Measurements from ENCODE around the gene C22orf39.

Gene C22orf39

DNA sequence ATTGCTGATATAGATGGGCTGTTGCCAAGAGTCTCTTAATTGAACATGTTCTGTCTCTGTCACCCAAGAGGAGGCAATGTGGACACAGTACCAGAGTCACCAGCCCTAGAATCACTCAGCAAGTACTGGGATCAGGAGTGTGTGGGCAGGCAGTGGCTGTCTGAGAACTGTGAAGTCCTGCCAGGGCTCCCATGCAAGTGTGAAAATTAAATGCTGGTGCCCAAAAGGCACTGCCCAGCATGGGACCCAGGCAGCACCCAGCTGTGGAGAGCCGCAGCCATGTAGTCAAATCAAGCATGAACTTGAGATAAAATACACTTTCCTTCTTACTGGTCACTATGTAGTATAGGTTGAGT is 35.8 kb downstream of the C22orf39 start:
- Histone ChIP-seq H3K4me1 (no peaks in the 10 kb centered on the region), H3K4me3 (no peak overlapping the region), H3K27me3 (no peaks in the 10 kb centered on the region), H3K9me3 (no peaks in the 10 kb centered on the region), H3K27ac (no peak overlapping the region), H3K36me3 (peaks cover 20 to 35% (median 33%) of the 10 kb centered on the region in 3 donors)
- DNase-seq: no peak
- intact Hi-C loops (cut with DNase I; ENCODE audit: low total_unique reads): no loop called here
- TF ChIP-seq, protein P1, sequence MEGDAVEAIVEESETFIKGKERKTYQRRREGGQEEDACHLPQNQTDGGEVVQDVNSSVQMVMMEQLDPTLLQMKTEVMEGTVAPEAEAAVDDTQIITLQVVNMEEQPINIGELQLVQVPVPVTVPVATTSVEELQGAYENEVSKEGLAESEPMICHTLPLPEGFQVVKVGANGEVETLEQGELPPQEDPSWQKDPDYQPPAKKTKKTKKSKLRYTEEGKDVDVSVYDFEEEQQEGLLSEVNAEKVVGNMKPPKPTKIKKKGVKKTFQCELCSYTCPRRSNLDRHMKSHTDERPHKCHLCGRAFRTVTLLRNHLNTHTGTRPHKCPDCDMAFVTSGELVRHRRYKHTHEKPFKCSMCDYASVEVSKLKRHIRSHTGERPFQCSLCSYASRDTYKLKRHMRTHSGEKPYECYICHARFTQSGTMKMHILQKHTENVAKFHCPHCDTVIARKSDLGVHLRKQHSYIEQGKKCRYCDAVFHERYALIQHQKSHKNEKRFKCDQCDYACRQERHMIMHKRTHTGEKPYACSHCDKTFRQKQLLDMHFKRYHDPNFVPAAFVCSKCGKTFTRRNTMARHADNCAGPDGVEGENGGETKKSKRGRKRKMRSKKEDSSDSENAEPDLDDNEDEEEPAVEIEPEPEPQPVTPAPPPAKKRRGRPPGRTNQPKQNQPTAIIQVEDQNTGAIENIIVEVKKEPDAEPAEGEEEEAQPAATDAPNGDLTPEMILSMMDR (IDR thresholded peaks at IDR 0.05): no peak

DNA sequence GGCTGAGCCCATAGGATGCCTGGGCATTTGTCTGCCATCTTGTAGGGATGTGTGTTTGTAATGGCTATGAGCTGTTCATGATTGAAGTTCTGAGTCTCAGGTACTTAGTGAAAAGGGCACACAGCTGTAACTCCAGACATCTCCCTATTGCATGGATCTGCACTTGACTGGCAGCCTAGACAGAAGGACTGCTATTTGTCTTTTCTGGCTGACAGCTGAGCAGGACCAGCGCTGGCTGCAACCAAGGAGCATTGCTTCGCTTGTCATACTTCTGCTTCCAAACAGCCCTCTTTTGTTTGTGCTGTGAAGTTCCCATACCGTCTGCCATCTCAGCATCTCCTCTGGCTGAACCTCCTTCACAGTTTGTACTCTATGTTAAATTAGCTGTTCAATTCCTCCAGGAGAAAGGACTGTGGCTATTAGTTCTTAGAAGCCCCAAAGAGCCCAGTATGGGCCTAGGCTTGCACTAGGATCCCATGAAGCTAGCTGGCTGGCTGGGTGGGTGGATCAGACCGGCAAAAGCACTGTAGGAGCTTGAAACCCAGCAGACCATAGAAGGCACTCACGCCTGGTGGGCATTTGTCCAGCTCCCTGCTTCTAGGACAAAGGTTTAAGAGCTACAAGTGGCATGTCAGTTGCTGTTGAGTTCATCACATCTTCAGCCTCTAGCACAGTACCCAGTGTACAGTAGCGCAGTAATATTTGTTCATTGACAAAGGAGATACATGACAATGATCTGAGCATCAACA is 36.4 kb downstream of the C22orf39 start:
- Histone ChIP-seq H3K27me3 (no peaks in the 10 kb centered on the region), H3K9me3 (no peaks in the 10 kb centered on the region)

GRCh38 chr22:19407649-19408606 is 39.6 kb downstream of the C22orf39 start:
- intact Hi-C loops (cut with DNase I; ENCODE audit: low total_unique reads): no loop called here
- H3K4me3 ChIP-seq: no peak overlapping the region
- H3K36me3 ChIP-seq: peaks cover 40 to 61% (median 60%) of the 10 kb centered on the region in 3 donors
- no peak for DNase-seq
- no peaks in the 10 kb centered on the region for H3K27me3 ChIP-seq
- no peak overlapping the region for H3K27ac ChIP-seq
- no peaks in the 10 kb centered on the region for H3K9me3 ChIP-seq
- TF ChIP-seq, protein P1 (IDR thresholded peaks at IDR 0.05): no peak
- no peaks in the 10 kb centered on the region for H3K4me1 ChIP-seq

More for the DNA sequence above, 36.4 kb downstream of the C22orf39 start:
- no peak for DNase-seq
- TF ChIP-seq, protein P1 (IDR thresholded peaks at IDR 0.05): no peak
- peaks cover 26 to 41% (median 38%) of the 10 kb centered on the region in 3 donors for H3K36me3 ChIP-seq
- no peak overlapping the region for H3K4me3 ChIP-seq
- intact Hi-C loops (cut with DNase I; ENCODE audit: low total_unique reads): no loop called here
- H3K4me1 ChIP-seq: no peaks in the 10 kb centered on the region
- no peak overlapping the region for H3K27ac ChIP-seq

GRCh38 chr22:19406846-19407245 is 40.7 kb downstream of the C22orf39 start:
- Histone ChIP-seq H3K36me3 (peaks cover 40 to 61% (median 60%) of the 10 kb centered on the region in 3 donors), H3K27ac (no peak overlapping the region), H3K4me1 (no peaks in the 10 kb centered on the region), H3K4me3 (no peak overlapping the region), H3K9me3 (no peaks in the 10 kb centered on the region), H3K27me3 (no peaks in the 10 kb centered on the region)
- intact Hi-C loops (cut with DNase I; ENCODE audit: low total_unique reads): no loop called here
- no peak for DNase-seq
- TF ChIP-seq, protein P1 (IDR thresholded peaks at IDR 0.05): no peak

GRCh38 chr22:19406281-19406811 is 41.2 kb downstream of the C22orf39 start:
- TF ChIP-seq, protein P1 (IDR thresholded peaks at IDR 0.05): no peak
- H3K9me3 ChIP-seq: no peaks in the 10 kb centered on the region
- H3K4me1 ChIP-seq: no peaks in the 10 kb centered on the region
- no peaks in the 10 kb centered on the region for H3K27me3 ChIP-seq
- intact Hi-C loops (cut with DNase I; ENCODE audit: low total_unique reads): no loop called here
- no peak for DNase-seq
- H3K36me3 ChIP-seq: peaks cover 40 to 61% (median 60%) of the 10 kb centered on the region in 3 donors
- H3K27ac ChIP-seq: no peak overlapping the region
- H3K4me3 ChIP-seq: no peak overlapping the region
